ENCODE measurements around the gene SLC26A4.
A peak's percentile ranks its signal among the peaks of the same experiment; 100 is the strongest.
"Not testable (repeated sequence)": the region's sequence is repeated elsewhere in the genome, so short reads cannot be mapped to it uniquely, and the experiment has no call there.

The SLC26A4 gene

DNA sequence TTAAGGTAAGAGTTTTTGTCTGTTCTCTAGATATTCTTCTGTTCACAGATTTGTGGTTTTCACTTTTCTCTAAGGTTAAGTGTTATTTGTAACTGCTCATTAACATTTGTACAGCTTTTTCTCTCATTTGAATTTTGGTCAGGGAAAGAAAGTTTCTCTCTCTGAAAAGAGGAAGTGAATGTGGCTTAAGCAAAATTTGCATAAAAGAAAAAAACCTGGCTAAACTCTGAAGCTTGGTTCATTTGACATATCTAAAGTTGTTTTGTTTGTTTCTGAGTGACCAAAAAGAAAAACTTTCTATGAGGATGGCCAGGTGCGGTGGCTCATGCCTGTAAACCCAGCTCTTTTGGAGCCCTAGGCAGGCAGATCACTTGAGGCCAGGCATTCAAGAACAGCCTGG is 22.0 kb upstream of the SLC26A4 start:
- TF ChIP-seq, protein P1, sequence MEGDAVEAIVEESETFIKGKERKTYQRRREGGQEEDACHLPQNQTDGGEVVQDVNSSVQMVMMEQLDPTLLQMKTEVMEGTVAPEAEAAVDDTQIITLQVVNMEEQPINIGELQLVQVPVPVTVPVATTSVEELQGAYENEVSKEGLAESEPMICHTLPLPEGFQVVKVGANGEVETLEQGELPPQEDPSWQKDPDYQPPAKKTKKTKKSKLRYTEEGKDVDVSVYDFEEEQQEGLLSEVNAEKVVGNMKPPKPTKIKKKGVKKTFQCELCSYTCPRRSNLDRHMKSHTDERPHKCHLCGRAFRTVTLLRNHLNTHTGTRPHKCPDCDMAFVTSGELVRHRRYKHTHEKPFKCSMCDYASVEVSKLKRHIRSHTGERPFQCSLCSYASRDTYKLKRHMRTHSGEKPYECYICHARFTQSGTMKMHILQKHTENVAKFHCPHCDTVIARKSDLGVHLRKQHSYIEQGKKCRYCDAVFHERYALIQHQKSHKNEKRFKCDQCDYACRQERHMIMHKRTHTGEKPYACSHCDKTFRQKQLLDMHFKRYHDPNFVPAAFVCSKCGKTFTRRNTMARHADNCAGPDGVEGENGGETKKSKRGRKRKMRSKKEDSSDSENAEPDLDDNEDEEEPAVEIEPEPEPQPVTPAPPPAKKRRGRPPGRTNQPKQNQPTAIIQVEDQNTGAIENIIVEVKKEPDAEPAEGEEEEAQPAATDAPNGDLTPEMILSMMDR (IDR thresholded peaks at IDR 0.05; ENCODE audit: control insufficient read depth, insufficient read depth, low read depth, low read length, missing control alignments), result no peak
- H3K4me3 ChIP-seq (ENCODE audit: control insufficient read depth, low read depth, low read length), result no peak overlapping the region
- DNase-seq (ENCODE audit: low read depth), result no peak

DNA sequence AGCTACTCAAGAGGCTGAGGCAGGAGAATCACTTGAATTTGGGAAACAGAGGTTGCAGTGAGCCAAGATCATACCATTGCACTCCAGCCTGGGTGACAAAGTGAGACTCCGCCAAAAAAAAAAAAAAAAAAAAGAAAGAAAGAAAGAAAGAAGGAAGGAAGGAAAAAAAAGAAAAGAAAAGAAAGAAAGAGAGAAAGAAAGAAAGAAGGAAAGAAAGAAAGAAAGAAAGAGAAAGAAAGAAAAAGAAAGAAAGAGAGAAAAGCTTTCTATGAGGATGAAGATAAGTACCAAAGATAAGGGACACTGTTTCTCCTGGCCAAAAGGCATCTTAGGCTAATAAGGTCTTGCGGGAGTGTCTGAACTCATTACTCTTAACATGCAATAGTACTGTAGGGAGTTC is 21.6 kb upstream of the SLC26A4 start:
- DNase-seq (ENCODE audit: low read depth), result not testable (repeated sequence)

GRCh38 chr7:107641676-107642075 is 19.0 kb upstream of the SLC26A4 start:
- no peak overlapping the region for H3K4me3 ChIP-seq (ENCODE audit: control insufficient read depth, low read depth, low read length)
- TF ChIP-seq, protein P1 (IDR thresholded peaks at IDR 0.05; ENCODE audit: control insufficient read depth, insufficient read depth, low read depth, low read length, missing control alignments), result no peak
- DNase-seq (ENCODE audit: low read depth), result no peak

More for the DNA sequence above, 21.6 kb upstream of the SLC26A4 start:
- H3K4me3 ChIP-seq (ENCODE audit: control insufficient read depth, low read depth, low read length), result not testable (repeated sequence)

DNA sequence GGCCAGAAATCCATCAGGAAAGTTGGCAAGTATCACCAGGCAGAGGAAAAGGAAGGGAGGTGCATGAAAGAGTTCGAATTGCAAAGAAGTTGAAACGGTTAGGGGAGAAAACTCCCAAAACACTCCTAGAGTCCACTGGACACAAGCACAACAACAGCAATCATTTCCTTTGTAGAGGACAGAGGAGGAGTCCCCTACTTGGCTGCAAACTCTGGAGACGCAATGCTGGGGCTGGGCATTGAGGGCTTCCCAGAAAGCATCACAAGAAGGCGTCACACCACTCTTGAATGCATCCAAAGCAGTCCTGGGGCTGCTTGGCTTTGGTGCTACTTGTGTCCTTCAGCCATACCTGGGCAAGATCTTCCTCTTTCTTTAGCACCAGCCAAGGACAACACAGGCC is 18.1 kb upstream of the SLC26A4 start:
- H3K4me3 ChIP-seq (ENCODE audit: control insufficient read depth, low read depth, low read length), result no peak overlapping the region
- no peak for DNase-seq (ENCODE audit: low read depth)
- TF ChIP-seq, protein P1 (IDR thresholded peaks at IDR 0.05; ENCODE audit: control insufficient read depth, insufficient read depth, low read depth, low read length, missing control alignments), result no peak

GRCh38 chr7:107643407-107643806 is 17.2 kb upstream of the SLC26A4 start:
- TF ChIP-seq, protein P1 (IDR thresholded peaks at IDR 0.05; ENCODE audit: control insufficient read depth, insufficient read depth, low read depth, low read length, missing control alignments), result peak; percentile 51
- DNase-seq (ENCODE audit: low read depth), result no peak
- H3K4me3 ChIP-seq (ENCODE audit: control insufficient read depth, low read depth, low read length), result no peak overlapping the region

DNA sequence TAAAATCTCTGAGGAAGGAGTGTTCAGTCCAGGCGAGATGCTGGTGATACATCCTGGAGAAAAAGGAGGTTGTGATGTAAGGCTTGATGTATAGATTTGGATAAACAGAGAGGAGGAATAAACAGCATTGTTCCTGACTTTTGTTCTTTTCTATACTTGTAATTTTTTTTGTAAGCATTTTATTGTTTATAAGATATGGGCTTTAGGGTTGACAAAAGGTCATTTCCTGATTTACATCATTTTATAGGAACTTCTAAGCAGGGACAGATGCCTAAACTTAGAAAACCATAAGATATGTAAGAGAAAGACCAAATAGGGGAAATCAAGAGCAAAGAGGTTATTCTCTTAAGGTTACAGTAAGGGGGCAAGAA is 16.7 kb upstream of the SLC26A4 start:
- no peak overlapping the region for H3K4me3 ChIP-seq (ENCODE audit: control insufficient read depth, low read depth, low read length)
- DNase-seq (ENCODE audit: low read depth), result no peak
- TF ChIP-seq, protein P1 (IDR thresholded peaks at IDR 0.05; ENCODE audit: control insufficient read depth, insufficient read depth, low read depth, low read length, missing control alignments), result no peak

GRCh38 chr7:107644309-107644974 is 16.2 kb upstream of the SLC26A4 start:
- TF ChIP-seq, protein P1 (IDR thresholded peaks at IDR 0.05; ENCODE audit: control insufficient read depth, insufficient read depth, low read depth, low read length, missing control alignments), result no peak
- H3K4me3 ChIP-seq (ENCODE audit: control insufficient read depth, low read depth, low read length), result no peak overlapping the region
- DNase-seq (ENCODE audit: low read depth), result no peak
